HCT116 (cell line): ENCODE results near the gene SPIN1.

Experiments
- POLR2A ChIP-seq: IDR thresholded peaks from 2 replicates; pipeline ENCODE4 v1.7.0; 2011; ENCODE audit warnings: borderline replicate concordance; ENCODE audit not compliant: insufficient read depth, insufficient read length; ENCODE audit errors: extremely low read depth
- REST ChIP-seq: IDR thresholded peaks from 2 replicates; pipeline ENCODE4 v1.6.1; 2012; ENCODE audit warnings: low read depth

- TF ChIP-seq REST (no peak), POLR2A (no peak)
These were observed 23.2 kb downstream of the SPIN1 start for GRCh38 chr9:88411471-88411870.
